Caco-2 (cell line): ENCODE data around the gene C3orf52. TPM values are rescaled to one million over a fixed set of nuclear protein-coding genes. Genes with fewer than 3 reads are reported as not detected.

Experiments
- BruUV-seq: library from RNA; stranded (reverse); fragments of 400-500 nt; replicated peaks from 2 replicates; lab custom pipeline; 2021; lab: Mats Ljungman, UMichigan
- CTCF ChIA-PET: fragments of 300-600 bp; sonication (Branson Sonifier 250); formaldehyde crosslinking; loops from one replicate; lab custom pipeline; 2022; ENCODE audit warnings: antibody characterized with exemption; lab: Charles Lee
- POLR2A ChIA-PET: fragments of 300-600 bp; sonication (Branson Sonifier 250); formaldehyde crosslinking; loops from one replicate; lab custom pipeline; 2022; ENCODE audit warnings: antibody characterized with exemption; lab: Charles Lee
- DNase-seq, 2 experiments: peaks; one replicate each; pipeline versions ENCODE4 v3.0.0 to v3.0.0-alpha.2; 2020 to 2022
- H3K27me3 ChIP-seq: replicated peaks from 2 replicates; pipeline ENCODE4 v1.6.0; 2011; ENCODE audit warnings: low read length; ENCODE audit not compliant: control insufficient read depth, insufficient read depth
- H3K36me3 ChIP-seq: 2 replicates; pipeline ENCODE4 v1.5.1; 2011; ENCODE audit warnings: low read length; ENCODE audit not compliant: control insufficient read depth, insufficient read depth
- H3K4me1 ChIP-seq: fragments of 250-450 bp; sonication (Bioruptor Pico); 2 replicates; pipeline ENCODE4 v1.5.1; 2020; ENCODE audit warnings: mild to moderate bottlenecking
- H3K4me3 ChIP-seq: 2 replicates; pipeline ENCODE4 v1.5.1; 2011; ENCODE audit warnings: low read depth, mild to moderate bottlenecking, control low read depth, low read length
- H3K9me3 ChIP-seq: fragments of 250-450 bp; sonication (Bioruptor Pico); 2 replicates; pipeline ENCODE4 v1.5.1; 2020; ENCODE audit warnings: mild to moderate bottlenecking, moderate library complexity
- H3K27ac Mint-ChIP-seq: one replicate; pipeline ENCODE4 v1.8.0; 2022; ENCODE audit warnings: mixed read lengths; ENCODE audit not compliant: unreplicated experiment
- H3K27me3 Mint-ChIP-seq: one replicate; pipeline ENCODE4 v1.8.0; 2022; ENCODE audit warnings: mixed read lengths; ENCODE audit not compliant: insufficient read depth, unreplicated experiment
- H3K36me3 Mint-ChIP-seq: one replicate; pipeline ENCODE4 v1.8.0; 2022; ENCODE audit warnings: mild to moderate bottlenecking, mixed read lengths; ENCODE audit not compliant: insufficient read depth, unreplicated experiment
- H3K4me1 Mint-ChIP-seq: one replicate; pipeline ENCODE4 v1.8.0; 2022; ENCODE audit warnings: low read depth, mixed read lengths; ENCODE audit not compliant: unreplicated experiment
- H3K4me3 Mint-ChIP-seq: one replicate; pipeline ENCODE4 v1.8.0; 2022; ENCODE audit warnings: mild to moderate bottlenecking, moderate library complexity, mixed read lengths; ENCODE audit not compliant: unreplicated experiment
- H3K9me3 Mint-ChIP-seq: one replicate; pipeline ENCODE4 v1.8.0; 2022; ENCODE audit warnings: mixed read lengths; ENCODE audit not compliant: unreplicated experiment
- intact Hi-C: fragments of 100-400 bp; cut with micrococcal nuclease; formaldehyde crosslinking; loops from one replicate; pipeline ENCODE4 v1.10.0; 2022; ENCODE audit not compliant: unreplicated experiment
- microRNA-seq: library from miRNA; unstranded; fragments of <30 nt; microRNA quantifications from one replicate; pipeline ENCODE4 v1.2.0, GENCODE V29; 2022
- total RNA-seq: library from RNA; stranded (reverse); gene quantifications from 2 replicates; pipeline ENCODE4 v1.2.3, GENCODE V29; 2022
- TF ChIP-seq, protein P1 (sequence below), 2 experiments: fragments of 200-600 bp in 1 of 2; IDR thresholded peaks; 1 replicate in 1 of 2; 2 replicates in 1 of 2; pipeline versions ENCODE4 v1.5.1 to v1.8.0; 2011 to 2022; ENCODE audit warnings: antibody characterized with exemption in 1 of 2, control low read depth in 1 of 2, inconsistent platforms in 1 of 2, low read depth in 1 of 2, low read length in 1 of 2, mild to moderate bottlenecking in 1 of 2, moderate library complexity in 1 of 2; ENCODE audit not compliant: insufficient read depth in 1 of 2, severe bottlenecking in 1 of 2, unreplicated experiment in 1 of 2

C3orf52 gene
- total RNA-seq, 1 experiment from 2014 or later: 64.5 TPM

DNA sequence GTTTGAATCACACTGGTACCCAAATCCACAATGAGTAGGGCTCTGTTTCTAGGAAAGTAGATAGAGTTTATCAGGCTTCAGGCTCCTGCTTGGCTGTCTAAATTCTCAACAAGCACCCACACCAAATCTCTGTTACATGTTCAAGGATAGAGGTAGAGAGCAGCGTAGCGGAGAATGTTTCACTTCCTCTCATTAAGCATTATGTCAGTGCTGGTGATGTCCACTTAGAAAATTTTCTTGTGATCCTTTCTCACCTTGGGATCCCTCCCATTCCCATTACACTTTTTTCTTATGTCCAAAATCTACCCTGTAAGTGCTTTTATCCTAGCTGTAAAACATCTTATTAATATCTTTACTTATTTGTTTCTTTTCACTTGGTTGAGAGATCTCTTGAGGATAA lies 81.6 kb downstream of the C3orf52 start:
- POLR2A ChIA-PET: no interaction called here
- no peaks in the 10 kb centered on the region for H3K4me1 ChIP-seq

More for the DNA sequence above, 81.6 kb downstream of the C3orf52 start:
- TF ChIP-seq, protein P1, sequence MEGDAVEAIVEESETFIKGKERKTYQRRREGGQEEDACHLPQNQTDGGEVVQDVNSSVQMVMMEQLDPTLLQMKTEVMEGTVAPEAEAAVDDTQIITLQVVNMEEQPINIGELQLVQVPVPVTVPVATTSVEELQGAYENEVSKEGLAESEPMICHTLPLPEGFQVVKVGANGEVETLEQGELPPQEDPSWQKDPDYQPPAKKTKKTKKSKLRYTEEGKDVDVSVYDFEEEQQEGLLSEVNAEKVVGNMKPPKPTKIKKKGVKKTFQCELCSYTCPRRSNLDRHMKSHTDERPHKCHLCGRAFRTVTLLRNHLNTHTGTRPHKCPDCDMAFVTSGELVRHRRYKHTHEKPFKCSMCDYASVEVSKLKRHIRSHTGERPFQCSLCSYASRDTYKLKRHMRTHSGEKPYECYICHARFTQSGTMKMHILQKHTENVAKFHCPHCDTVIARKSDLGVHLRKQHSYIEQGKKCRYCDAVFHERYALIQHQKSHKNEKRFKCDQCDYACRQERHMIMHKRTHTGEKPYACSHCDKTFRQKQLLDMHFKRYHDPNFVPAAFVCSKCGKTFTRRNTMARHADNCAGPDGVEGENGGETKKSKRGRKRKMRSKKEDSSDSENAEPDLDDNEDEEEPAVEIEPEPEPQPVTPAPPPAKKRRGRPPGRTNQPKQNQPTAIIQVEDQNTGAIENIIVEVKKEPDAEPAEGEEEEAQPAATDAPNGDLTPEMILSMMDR (IDR thresholded peaks at IDR 0.05; ENCODE audit: insufficient read depth in 1 of 2, low read depth in 1 of 2, low read length in 1 of 2, severe bottlenecking in 1 of 2, unreplicated experiment in 1 of 2): no peak
- intact Hi-C loops: no loop called here
- no peaks in the 10 kb centered on the region for H3K27me3 ChIP-seq
- H3K4me3 Mint-ChIP-seq: no peak overlapping the region
- no peaks in the 10 kb centered on the region for H3K9me3 Mint-ChIP-seq
- no peak for DNase-seq
- H3K36me3 ChIP-seq: no peaks in the 10 kb centered on the region
- no peaks in the 10 kb centered on the region for H3K4me1 Mint-ChIP-seq
- BruUV-seq: no TSS peak
- H3K27ac Mint-ChIP-seq: no peak overlapping the region
- no peaks in the 10 kb centered on the region for H3K9me3 ChIP-seq
- H3K4me3 ChIP-seq: no peak overlapping the region
- no peaks in the 10 kb centered on the region for H3K36me3 Mint-ChIP-seq
- H3K27me3 Mint-ChIP-seq: no peaks in the 10 kb centered on the region
- CTCF ChIA-PET: no interaction called here

Small RNA genes lying within 50 kb of the gene (microRNA-seq; reads per million reads assigned to microRNA genes)
- gene MIR567: not detected

Other genes starting within 250 kb of the C3orf52 start
- gene PHLDB2, start 227.1 kb upstream of the C3orf52 start, total RNA-seq: 59.9 and 60.5 TPM in 2 replicates
- gene ABHD10, start 107.4 kb upstream of the C3orf52 start, total RNA-seq: 37.0 and 41.8 TPM in 2 replicates
- not detected in 2 replicates for gene TAGLN3, start 87.5 kb upstream of the C3orf52 start, total RNA-seq
- gene TMPRSS7, start 51.7 kb upstream of the C3orf52 start, total RNA-seq: 0.16 and 0.36 TPM in 2 replicates
- not detected in 2 replicates for gene GCSAM, start 46.9 kb downstream of the C3orf52 start, total RNA-seq
- gene SLC9C1, start 207.8 kb downstream of the C3orf52 start, total RNA-seq: 0.23 TPM in 1 of 2 replicates, not detected in the other
- gene CD200, start 246.8 kb downstream of the C3orf52 start, total RNA-seq: 0.45 and 0.51 TPM in 2 replicates